Measurements from ENCODE around the gene GATA2.

GRCh38 chr3:128480717-128481437 lies 12.1 kb downstream of the GATA2 start:
- no peak for TF ChIP-seq TCF4 (CRISPR knock-in tag; IDR thresholded peaks at IDR 0.05; ENCODE audit: borderline replicate concordance)
- no peak for TF ChIP-seq CSDC2 (CRISPR knock-in tag; IDR thresholded peaks at IDR 0.05)
- no peak for TF ChIP-seq ZNF565 (CRISPR knock-in tag; conservative IDR thresholded peaks at IDR 0.05; ENCODE audit: low read depth)
- no peak for TF ChIP-seq ESRRG (CRISPR knock-in tag; IDR thresholded peaks at IDR 0.05)
- no peak for TF ChIP-seq ISL1 (CRISPR knock-in tag; IDR thresholded peaks at IDR 0.05)
- TF ChIP-seq BACH2 (CRISPR knock-in tag; IDR thresholded peaks at IDR 0.05; ENCODE audit: borderline replicate concordance), result no peak

All from SK-N-SH treated with all-trans-retinoic acid at 6 μM for 48 hours (cell line).